NCI-H187 treated with DMSO at 0.1 percent for 48 hours (cell line): ENCODE measurements around the gene PRDM16.

Source experiments
- DNase-seq: peaks from one replicate; lab custom pipeline; 2025; lab: John Stamatoyannopoulos, UW

PRDM16 gene

DNA sequence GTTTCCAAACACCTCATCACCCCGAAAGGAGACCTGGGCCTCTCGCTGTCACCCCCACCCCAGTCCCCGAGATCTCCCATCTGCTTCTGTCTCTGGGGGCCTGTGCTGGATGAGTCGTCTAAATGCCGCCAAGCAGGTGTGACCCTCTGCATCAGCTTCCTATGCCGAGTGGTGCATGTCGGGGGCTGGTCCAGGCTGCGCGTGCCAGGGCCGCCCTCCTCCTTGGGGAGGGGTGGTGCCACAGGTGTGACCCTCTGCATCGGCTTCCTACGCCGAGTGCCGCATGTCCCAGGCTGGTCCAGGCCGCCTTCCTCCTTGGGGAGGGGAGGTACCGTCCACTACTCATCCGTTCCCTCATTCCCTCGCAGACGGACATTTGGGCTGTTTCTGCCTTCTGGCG is 115.7 kb downstream of the PRDM16 start:
- DNase-seq: no peak

DNA sequence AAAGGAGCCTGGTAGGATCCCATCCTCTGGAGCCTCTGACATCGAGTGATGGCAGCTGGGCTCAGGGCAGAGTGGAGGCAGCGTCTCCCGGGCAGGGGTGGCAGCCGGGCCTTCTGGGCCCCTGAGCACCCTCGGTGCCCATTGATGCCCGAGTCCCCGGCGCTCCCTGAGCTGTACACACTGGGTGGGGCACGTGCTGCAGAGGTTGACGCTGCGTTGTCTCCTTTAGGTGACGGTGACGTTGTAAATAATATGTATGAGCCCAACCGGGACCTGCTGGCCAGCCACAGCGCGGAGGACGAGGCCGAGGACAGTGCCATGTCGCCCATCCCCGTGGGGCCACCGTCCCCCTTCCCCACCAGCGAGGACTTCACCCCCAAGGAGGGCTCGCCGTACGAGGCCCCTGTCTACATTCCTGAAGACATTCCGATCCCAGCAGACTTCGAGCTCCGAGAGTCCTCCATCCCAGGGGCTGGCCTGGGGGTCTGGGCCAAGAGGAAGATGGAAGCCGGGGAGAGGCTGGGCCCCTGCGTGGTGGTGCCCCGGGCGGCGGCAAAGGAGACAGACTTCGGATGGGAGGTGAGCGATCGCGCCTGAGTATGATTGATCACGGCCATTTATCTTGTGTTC is 117.0 kb downstream of the PRDM16 start:
- no peak for DNase-seq

DNA sequence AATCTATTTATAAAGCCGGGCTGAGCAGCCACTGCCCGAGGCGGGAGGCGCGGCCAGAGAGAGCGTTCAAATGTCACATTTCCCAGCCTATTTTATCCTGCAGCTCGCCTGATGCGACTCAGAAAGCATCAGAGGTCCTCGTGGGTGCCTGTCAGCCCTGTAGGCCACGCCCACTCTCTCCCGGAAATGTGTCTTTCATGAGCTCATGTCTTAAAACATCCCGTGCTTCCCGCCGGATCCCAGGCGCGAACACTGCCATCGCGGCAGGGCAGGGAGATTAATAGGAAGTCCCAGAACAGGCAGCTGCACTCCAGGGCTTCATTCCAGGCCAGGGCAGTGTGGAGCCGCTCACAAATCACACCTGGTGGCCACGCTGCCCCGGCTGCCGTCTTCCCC is 117.5 kb downstream of the PRDM16 start:
- no peak for DNase-seq

DNA sequence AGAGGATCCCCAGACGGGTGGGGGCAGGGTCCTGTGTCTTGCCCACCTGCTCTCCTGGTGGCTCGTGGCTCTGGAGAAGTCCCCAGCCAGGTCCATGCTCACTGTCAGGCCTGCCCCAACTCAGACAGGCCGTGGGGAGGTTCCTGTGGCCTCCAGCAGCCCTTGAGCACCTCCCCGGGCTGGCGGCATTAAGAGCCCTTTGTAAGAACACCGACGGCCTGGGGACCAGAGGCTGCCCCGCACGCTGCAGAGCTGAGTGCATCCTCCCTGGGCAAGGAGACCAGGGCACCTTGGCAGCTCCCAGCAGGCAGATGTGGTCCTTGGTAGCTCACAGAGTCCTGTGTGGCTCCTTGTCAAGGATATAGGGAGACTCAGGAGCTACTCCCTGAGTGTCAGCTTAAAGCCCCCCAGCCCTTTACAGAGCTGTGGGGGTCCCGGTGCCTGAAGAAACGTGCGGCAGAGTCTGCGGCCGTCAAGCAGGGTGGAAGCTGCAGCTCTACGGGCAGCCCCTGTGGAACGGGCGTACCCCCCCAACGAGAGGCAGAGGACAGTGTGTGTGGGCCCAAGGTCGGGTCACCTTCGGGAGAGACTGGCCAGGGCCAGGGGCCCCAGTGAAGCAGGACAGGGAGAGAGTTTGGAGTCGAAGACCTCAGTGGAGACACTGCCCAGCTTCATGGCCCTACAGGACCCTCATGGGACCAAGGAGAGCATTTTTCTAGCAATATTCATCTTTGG is 118.6 kb downstream of the PRDM16 start:
- no peak for DNase-seq

DNA sequence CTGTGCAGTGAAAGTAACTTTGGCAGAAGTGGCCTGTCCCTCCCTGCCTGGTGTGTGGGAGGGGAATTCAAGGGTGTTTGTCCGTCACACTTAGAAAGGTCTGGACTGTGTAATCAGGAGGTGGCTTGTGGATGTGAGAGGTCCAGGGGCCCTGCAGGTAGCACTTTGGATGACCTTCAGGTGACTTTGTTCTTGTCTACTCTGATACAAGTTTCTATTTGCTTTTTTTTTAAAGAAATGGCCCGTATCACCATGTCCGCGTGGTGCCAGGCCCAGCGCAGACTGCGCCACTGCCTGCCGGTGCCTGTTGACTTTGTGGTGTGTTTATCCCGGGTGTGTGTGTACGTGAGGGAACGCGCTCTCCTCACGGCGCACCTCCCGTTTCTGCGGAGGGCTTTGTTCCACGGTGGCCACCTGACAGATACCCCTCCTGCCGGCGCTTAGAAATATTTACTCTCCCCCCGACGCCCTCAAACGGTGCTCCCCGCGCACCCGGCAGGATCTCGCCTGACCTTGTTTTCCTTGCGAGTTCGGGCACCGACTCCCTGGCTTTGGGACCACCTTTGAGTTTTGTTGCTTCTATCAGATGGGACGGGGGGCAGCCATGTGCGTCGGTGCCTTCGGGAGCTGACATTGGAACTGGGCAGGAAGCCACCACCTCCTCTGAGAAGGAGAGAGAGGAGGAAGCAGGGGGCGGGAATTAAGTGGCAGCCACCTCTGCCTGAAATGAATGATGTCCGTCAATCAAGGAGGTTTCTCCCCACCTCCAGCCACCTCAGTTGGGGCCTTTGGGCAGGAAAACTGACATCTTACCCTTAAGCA is 119.4 kb downstream of the PRDM16 start:
- DNase-seq: no peak

DNA sequence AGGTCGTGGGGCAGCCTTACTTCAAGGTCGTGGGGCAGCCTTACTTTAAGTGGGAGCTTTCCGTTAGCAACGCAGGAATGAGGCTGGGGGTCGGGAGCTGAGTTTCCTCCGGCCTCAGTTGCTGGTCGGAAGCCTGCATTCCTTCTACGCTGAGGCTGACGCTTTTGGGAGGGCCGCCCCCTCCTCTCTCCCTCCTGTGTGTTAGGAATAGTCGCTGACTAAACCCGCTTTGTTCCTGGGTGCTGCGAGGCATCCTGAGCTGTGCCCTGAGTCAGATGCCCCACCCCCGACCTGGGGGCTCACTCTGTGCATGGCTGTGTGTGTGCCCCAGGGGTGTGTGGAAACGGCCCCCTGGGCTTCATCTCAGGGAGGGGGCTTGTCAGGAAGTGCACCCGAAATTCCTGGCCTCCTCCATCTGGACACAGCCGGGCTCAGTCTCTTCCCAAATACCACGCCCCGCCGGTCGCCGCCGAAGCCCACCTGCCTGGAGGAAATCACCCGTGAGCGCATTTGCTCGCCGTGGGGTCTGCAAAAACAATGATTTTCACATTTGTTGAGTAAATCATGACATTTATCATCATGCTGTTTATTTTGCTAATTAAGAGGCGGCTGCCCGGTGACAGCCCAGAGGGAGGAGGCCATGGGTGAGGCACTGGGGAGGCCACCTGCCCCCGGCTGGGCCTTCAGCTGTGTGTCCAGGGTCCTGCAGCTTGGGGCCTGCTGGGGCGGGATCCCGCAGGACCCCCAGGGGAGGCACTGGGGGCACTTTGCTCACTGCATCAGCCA is 121.4 kb downstream of the PRDM16 start:
- no peak for DNase-seq

DNA sequence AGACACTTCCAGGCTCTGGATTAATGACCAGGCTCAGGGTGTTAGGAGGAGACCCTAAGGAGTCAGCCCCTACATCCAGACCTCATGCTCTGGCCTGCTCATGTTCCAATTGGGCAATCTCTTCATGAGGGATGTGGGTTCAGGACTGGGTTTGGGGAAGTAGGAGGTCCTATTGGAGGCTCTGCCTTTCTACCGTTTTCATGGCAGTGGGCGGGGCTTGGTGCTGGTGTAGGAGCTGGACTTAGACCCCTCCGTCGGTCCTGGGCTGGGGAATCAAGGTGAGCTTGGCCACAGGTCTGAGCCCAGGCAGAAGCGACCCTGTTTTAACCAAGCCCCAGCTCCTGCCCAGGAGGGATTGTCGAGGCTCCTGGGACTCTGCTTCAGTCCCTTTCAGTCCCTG is 123.4 kb downstream of the PRDM16 start:
- no peak for DNase-seq

DNA sequence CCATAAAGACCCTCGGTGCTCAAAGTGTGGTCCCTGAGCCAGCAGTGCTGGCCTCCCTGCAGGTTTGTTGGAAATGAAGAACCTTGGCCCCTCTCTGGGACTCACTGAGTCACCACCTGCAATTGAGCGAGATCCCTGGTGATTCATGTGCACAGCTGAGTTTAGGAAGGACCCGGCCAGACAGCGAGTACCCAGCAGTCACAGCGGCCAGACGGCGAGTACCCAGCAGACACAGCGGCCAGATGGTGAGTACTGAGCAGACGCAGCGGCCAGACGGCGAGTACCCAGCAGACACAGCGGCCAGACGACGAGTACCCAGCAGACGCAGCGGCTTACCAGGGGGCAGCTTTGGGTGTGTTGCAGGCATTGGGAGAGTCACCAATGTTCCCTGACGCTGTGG is 123.8 kb downstream of the PRDM16 start:
- no peak for DNase-seq

DNA sequence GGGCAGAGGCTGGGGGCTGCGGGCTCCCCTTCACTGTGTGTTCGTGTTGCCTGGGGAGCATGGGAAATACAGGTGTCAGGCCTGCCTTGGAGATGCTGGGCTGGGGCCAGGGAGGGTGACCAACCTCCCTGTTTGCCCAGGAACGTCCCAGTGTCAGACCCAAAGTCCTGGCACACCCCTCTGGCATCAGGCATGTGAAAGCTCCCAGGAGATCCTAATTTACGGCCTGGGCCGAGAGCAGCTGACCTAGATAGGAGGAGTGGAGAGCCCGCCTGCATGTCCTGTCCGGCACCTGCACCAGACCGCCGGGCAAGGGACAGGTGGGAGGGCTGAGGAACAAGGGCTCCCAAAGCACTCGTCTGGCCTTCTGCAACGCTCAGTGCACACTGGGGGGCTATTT is 124.8 kb downstream of the PRDM16 start:
- no peak for DNase-seq

DNA sequence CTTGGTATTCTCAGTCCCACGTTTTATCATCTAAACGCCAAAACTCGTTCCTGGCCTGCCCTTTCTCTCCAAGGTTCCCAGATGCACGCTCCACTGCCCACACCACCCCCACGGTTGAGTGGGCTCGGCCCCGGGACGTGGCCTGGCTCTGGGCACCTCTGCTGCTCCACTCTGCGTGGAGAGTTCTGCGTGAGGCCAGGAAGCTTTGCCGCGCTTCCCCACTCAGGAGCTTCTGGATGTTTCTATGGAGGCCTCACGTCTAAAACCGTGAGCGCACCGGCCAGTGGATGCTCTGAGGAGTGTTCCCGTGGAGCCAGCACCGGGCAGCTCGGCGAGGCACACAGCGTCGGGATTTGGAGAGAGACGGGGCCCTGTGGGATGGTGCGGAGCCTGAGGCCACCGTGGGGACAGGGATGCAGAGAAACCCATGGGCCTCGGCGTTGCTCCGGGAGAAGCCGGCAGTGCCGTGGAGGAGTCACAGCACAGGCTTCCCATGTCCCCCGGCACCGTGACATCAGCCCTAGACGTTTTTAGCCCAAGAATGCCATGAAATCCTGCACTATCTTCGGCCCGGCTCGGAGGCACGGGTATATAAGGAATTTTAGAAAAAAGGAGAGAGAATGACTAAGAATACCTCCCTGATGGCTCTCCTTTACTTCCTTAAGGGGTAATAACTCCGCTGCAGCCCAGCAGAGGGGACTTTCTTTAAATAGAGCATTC is 125.9 kb downstream of the PRDM16 start:
- no peak for DNase-seq

DNA sequence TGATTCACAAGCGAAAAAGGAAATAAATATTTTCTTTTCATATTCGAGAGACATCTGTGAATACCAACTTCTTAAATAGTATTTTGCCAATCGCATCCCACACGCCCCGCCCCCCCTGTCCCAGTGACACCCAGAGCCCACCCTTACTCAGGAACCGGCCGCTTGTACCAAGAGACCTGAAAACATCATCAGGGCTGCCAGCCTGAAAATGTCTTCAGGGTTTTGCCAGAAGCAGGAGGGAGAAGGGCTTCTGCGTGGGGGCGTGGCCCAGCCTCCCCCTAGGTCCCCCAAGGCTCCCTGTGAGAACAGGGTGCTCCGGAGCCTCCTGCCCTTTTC is 126.4 kb downstream of the PRDM16 start:
- no peak for DNase-seq

DNA sequence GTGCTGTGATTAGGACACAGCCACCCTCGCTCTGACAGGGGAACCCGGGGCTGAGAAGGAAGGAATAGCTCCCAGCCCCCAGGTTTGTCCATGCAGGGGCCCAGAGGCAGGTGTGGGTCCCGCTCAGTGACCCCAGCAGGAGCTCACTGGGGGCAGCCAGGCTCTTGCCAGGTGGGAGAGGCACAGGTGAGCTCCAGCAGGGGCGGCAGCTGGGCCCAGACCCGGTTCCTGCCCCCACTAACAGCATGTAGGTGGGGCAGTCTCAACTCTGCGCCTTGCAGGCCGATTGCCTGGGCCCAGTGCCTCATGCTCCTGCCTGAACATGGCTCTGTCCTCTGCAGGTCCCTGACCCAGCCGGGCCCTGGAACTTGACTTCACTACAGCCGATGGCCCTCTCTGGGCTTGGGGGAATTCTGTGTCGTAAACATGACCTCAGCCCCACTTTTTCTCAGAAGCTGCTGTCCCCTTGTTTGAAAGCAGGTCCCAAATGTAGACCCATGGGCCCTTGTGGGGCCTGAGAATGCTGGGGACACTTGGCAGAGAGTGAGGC is 127.0 kb downstream of the PRDM16 start:
- no peak for DNase-seq

DNA sequence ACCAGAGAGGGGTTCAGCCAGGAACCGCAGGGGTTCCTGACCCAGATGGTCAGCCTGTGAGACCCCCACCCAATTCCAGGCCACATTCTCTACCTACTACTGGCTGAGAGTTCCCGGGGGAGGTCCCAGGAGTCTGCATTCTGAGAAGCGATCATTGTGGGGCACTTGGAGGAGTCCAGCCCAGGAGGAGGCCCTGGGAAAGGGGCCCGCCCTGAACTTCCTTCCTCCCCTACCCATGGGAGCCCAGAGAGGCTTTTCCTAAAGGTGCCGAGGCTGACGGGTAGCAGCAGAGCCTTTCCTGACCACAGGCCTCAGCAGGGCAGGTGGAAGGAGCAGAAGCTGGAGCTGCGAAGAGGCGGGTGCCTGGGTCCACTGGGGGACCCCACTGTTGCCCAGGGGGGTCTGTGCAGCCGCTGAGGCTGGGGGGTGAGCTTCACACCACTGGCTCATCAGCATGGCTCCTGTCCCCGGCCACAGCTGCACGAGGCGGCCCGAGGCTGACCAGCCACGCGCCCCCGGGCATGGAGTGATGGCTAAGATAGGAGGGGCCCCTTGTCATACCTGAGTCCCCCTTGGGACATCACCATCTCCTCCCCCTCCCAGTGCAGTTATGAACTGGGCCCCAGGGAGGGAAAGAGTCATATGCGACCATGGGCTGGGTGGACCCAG is 127.7 kb downstream of the PRDM16 start:
- no peak for DNase-seq

DNA sequence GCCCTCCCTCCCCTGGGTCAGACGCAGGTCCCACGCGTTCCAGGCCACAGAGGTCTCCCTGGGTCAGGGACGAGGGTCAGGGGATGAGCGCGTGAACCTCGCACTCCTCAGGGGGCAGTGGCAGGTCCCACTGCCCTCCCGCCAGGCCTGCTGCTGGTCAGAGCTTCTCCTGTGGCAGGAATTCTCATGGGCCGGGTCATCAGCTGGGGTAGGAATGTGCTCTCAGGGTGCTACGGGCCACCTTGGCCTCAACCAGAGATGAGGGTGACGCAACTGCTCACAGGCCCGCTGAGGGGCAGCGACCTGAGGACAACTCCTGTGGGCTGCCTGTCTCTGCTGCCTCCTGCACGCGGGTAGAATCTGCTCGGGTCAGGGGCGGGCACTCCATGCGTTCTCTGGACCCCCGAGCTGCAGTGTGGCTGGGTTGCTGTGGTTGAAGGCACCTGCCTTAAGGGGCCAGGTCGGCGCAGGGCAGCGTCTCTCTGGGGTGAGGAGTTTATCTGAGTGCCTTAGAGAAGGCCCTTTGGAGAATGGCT is 128.8 kb downstream of the PRDM16 start:
- no peak for DNase-seq

DNA sequence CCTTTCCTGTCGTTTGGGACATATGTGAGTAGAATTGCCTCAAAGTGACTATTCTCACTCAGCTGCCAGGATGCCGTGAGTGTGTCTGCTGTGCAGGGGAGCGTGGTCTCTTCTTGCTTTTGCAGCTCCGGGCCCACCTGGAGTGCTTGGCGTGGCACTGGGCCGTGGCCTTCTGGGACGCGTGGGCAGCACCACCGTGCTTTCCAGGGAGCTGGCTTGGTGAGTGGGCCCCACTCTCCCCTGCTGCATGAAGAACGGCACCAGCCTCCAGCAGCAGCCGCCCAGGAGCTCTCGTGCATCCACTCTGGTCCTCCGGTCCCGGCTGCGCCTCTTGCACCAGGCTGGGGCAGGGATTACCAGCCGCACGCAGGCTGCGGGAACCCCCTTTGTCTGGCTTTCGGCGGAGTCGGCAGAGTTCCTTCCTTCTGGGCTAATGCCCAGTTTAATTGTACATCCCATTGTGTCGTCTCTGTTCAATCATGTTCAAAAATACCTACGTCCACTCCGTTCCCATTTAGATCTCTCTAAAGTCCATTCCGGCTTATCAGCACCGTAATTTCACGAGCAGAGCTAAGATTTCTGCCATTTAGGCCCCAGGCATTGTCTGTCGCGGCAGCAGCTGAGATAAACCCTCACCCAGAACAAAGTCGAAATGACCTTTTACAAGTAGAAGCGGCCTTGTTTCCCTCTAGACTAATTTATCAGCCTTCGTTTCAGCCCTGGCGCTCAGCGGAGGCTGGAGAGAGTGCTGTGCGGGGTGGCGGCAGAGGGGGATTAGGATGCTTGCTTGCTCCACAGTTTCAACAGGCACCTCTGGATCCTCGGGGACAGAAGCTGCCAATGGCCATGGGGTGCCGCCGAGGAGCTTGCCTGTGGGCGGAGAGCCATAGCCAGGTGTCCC is 129.6 kb downstream of the PRDM16 start:
- no peak for DNase-seq

DNA sequence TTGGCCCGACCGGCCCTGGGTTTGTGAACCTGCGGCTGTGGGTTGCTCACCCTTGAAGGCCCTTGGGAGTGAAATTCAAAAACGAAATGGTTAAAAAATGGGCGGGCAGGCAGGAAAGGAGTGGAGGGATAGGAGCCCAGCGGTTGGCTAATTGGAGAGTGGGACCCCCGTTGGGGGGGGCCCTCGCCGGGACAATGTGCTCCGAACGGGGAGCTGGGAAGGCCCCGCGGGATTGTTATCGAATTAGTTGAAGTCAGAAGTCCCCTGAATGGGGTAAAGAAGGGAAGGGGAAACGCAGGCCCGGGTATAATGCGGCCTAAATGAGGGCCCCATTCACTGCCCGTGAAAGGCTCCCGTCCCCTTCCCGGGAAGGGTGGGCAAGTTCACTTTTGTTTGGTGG is 135.7 kb downstream of the PRDM16 start:
- no peak for DNase-seq

DNA sequence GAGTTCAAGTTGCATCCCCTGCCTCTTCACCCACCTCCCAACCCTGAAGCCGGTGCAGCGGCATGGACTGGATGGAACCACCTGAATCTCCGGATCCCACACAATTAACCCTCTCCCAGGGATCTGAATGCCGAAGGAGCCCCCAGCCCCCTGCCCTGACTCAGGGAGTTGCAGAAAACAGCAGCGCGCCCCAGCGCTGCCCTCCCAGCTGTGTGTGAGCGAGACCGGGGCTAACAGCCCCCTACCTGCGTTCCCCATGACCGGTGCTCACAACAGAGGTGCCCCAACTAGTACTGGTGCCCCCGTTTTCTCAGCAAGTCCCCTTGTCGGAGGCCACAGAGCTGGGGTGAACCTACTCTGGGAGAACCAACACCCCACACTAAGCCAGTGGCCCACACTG is 136.8 kb downstream of the PRDM16 start:
- no peak for DNase-seq

DNA sequence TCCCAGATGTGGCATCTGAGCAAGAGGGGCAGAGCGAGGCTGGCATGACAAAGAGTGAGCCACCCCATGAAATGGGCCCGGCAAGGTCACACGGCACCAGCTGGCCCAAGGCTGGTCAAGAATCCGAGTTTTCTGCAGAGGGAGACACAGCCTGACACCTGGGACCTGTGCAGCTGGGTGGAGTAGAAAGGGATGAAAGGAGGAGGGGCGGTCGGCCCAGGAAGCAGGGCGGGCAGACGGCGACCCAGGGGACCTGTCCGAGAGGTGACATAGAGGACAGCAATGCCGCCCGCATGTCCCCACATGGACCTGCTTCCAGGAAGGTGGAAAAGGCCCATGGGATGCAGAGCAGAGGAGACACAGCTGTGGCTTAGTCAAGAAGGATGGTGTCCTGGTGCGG is 137.7 kb downstream of the PRDM16 start:
- DNase-seq: no peak

DNA sequence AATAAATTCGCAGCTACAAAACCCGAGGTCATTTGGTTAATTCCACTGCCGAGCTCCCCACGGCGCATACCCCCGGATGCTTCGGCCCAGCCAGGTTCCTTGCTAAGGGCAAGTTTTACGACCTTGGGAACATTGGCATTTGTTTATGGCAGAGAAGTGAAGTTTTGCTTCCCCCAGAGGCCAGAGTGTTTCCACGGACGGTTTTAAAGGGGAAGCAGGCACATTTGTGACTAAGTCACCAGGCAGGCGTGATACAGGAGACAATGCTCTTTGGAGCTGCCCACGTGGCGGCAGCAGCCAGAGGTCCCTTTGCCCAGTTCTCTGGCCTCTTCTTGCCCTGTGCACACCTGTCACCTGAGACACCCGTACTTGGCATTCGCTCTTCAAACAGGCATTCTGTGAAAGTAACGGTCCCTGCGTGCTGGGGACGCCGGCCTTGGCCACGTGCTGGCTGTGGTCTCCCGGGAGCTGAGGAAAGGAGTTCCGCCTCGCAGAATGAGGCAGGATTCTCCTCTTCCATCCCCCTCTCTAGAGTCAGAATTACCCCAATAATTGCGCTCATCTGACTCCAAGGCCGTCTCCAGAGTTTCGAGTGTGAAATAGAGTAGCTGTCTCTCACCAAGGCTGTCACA is 138.3 kb downstream of the PRDM16 start:
- no peak for DNase-seq
